ENCODE measurements around the gene C15orf61. TPM values are rescaled to one million over a fixed set of nuclear protein-coding genes. Genes with fewer than 3 reads are reported as not detected.

The C15orf61 gene
- total and polyA plus RNA-seq, 2 of the 13 experiments (the other 11 are each of a cell fraction or from before 2014, with no cell fraction given), result 2.1 to 6.6 TPM

DNA sequence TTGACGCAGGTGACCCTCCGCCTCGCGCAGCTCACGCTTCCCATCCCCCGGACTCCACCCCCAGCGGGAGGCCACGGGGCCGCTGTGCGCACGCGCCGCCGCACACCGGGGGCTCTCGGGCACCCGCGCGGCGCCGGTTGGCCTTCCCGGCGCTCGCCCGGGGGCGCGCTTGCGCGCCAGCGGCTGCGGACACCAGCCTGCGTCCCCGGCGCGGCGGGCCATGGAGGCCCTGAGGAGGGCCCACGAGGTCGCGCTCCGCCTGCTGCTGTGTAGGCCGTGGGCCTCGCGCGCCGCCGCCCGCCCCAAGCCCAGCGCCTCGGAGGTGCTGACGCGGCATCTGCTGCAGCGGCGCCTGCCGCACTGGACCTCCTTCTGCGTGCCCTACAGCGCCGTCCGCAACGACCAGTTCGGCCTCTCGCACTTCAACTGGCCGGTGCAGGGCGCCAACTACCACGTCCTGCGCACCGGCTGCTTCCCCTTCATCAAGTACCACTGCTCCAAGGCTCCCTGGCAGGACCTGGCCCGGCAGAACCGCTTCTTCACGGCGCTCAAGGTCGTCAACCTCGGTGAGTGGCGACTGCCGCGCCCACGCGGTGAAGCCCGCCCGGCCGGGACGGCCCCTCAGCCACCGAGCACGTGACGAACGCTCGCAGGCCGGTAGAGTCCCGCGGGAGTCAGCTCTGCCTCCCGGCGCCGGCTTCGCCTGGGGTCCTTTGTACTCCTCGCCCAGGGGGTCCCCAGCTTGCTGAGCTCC is at the start of gene C15orf61 (continued):
- TF ChIP-seq, protein P1, sequence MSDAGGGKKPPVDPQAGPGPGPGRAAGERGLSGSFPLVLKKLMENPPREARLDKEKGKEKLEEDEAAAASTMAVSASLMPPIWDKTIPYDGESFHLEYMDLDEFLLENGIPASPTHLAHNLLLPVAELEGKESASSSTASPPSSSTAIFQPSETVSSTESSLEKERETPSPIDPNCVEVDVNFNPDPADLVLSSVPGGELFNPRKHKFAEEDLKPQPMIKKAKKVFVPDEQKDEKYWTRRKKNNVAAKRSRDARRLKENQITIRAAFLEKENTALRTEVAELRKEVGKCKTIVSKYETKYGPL (CRISPR knock-in tag; IDR thresholded peaks at IDR 0.05), result peak; percentile 71
- TF ChIP-seq MED1 (CRISPR knock-in tag; IDR thresholded peaks at IDR 0.05) (peak; percentile 73), FOXO4 (CRISPR knock-in tag; conservative IDR thresholded peaks at IDR 0.05) (peak; percentile 91; the same call in 1 of the 2 replicates), ZNF878 (CRISPR knock-in tag; IDR thresholded peaks at IDR 0.05) (peak; percentile 79), GLI4 (CRISPR knock-in tag; IDR thresholded peaks at IDR 0.05; ENCODE audit: borderline replicate concordance) (peak; percentile 92), WIZ (CRISPR knock-in tag; IDR thresholded peaks at IDR 0.05) (peak; percentile 80; the same call in 1 of the 2 replicates), MATR3 (CRISPR knock-in tag; IDR thresholded peaks at IDR 0.05) (no peak), PATZ1 (CRISPR knock-in tag; IDR thresholded peaks at IDR 0.05) (peak; percentile 62), THAP7 (CRISPR knock-in tag; IDR thresholded peaks at IDR 0.05) (peak; percentile 88), SNAPC2 (CRISPR knock-in tag; IDR thresholded peaks at IDR 0.05) (0 out of 2 replicates have a peak, but pooled peaks have one; percentile 46), ZBTB7A (CRISPR knock-in tag; IDR thresholded peaks at IDR 0.05) (no peak; the same call in 1 of the 2 replicates), ZNF292 (CRISPR knock-in tag; IDR thresholded peaks at IDR 0.05; ENCODE audit: borderline replicate concordance, low read depth) (no peak; the same call in 1 of the 2 replicates), ZNF562 (CRISPR knock-in tag; IDR thresholded peaks at IDR 0.05; ENCODE audit: borderline replicate concordance) (peak; percentile 67; the same call in 1 of the 2 replicates), ZNF264 (CRISPR knock-in tag; IDR thresholded peaks at IDR 0.05) (peak; percentile 90), NRL (CRISPR knock-in tag; IDR thresholded peaks at IDR 0.05; ENCODE audit: borderline replicate concordance) (no peak), KDM3A (CRISPR knock-in tag; IDR thresholded peaks at IDR 0.05; ENCODE audit: low read depth) (peak; percentile 87), ARID2 (CRISPR knock-in tag; IDR thresholded peaks at IDR 0.05; ENCODE audit: borderline replicate concordance) (peak; percentile 60; the same call in 1 of the 2 replicates), ZNF780A (CRISPR knock-in tag; IDR thresholded peaks at IDR 0.05) (peak; percentile 94), CBX5 (CRISPR knock-in tag; IDR thresholded peaks at IDR 0.05; ENCODE audit: borderline replicate concordance) (peak; percentile 86; the same call in 1 of the 2 replicates), ZNF180 (CRISPR knock-in tag; IDR thresholded peaks at IDR 0.05; ENCODE audit: borderline replicate concordance, low read depth) (no peak), SALL2 (CRISPR knock-in tag; IDR thresholded peaks at IDR 0.05) (0 out of 2 replicates have a peak, but pooled peaks have one; percentile 76), CHD4 (IDR thresholded peaks at IDR 0.05; ENCODE audit: borderline replicate concordance, low read length) (no peak), ZNF747 (CRISPR knock-in tag; IDR thresholded peaks at IDR 0.05; ENCODE audit: borderline replicate concordance) (no peak)
- TF ChIP-seq, protein P2, sequence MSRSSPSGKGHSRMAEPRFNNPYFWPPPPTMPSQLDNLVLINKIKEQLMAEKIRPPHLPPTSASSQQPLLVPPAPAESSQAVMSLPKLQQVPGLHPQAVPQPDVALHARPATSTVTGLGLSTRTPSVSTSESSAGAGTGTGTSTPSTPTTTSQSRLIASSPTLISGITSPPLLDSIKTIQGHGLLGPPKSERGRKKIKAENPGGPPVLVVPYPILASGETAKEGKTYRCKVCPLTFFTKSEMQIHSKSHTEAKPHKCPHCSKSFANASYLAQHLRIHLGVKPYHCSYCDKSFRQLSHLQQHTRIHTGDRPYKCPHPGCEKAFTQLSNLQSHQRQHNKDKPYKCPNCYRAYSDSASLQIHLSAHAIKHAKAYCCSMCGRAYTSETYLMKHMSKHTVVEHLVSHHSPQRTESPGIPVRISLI (CRISPR knock-in tag; IDR thresholded peaks at IDR 0.05; ENCODE audit: borderline replicate concordance), result peak; percentile 71; the same call in 1 of the 2 replicates
